GM12875 (cell line): ENCODE data around the gene TNF.
A peak's percentile ranks its signal among the peaks of the same experiment; 100 is the strongest.
"Not testable (repeated sequence)": the region's sequence is repeated elsewhere in the genome, so short reads cannot be mapped to it uniquely, and the experiment has no call there.

Experiments
- H3K4me3 ChIP-seq: one replicate; pipeline ENCODE4 v1.5.1; 2011; ENCODE audit warnings: low read depth, low read length, control low read depth
- TF ChIP-seq, protein P1 (sequence below): IDR thresholded peaks from 2 replicates; pipeline ENCODE4 v1.5.1; 2011; ENCODE audit warnings: low read depth, mild to moderate bottlenecking, control low read depth, inconsistent platforms, low read length, moderate library complexity, borderline replicate concordance; ENCODE audit not compliant: insufficient read depth

The TNF gene

GRCh38 chr6:31582230-31582643 is 6.9 kb downstream of the TNF start, which contains the start of gene LTB:
TSS of gene LTB (minus strand) at chr6:31582424. CDS start at chr6:31582417, 7 bp downstream.
- H3K4me3 ChIP-seq: peak within 1 kb of the TSS; percentile 64
- TF ChIP-seq, protein P1, sequence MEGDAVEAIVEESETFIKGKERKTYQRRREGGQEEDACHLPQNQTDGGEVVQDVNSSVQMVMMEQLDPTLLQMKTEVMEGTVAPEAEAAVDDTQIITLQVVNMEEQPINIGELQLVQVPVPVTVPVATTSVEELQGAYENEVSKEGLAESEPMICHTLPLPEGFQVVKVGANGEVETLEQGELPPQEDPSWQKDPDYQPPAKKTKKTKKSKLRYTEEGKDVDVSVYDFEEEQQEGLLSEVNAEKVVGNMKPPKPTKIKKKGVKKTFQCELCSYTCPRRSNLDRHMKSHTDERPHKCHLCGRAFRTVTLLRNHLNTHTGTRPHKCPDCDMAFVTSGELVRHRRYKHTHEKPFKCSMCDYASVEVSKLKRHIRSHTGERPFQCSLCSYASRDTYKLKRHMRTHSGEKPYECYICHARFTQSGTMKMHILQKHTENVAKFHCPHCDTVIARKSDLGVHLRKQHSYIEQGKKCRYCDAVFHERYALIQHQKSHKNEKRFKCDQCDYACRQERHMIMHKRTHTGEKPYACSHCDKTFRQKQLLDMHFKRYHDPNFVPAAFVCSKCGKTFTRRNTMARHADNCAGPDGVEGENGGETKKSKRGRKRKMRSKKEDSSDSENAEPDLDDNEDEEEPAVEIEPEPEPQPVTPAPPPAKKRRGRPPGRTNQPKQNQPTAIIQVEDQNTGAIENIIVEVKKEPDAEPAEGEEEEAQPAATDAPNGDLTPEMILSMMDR: no peak

DNA sequence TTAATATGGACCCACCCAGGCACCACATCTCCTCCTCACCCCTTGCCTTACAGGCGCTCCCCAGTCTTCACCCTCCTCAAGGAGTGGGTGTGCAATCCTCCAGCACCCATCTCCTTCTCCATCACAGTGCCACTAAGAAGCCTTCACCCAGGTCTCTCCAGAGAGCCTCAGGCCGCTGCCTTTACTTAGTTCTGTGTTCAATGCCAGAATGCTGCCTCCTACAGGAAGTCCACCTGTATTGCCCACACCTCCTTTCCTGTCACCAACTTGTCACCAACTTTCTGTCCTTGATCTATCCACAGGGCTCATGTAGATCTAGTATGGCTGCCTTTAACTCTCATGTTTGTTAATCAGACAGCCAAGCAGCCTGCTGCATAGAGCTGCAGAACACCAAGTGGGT is 10.1 kb downstream of the TNF start:
- TF ChIP-seq, protein P1: peak; percentile 74
- H3K4me3 ChIP-seq: no peak overlapping the region

DNA sequence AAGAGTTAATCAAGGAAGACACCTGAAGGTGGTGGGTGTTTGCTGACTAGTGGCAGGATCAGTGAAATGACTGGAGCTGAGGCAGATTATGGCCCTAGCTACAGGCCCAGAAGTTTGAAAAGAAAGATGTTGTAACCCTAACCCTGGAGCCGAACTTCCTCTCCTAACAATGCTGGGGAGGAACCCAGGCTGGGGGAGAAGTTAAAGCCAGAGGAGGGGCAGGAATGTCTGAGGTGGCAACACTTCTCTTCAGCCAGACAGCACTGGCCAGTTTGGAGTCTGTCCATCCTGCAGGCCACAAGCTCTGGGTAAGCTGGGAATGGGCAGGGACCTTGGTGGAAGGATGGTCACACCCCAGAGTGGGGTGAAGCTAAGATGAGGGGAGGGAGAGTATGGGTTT is 10.6 kb downstream of the TNF start, which contains the start of gene LST1:
Gene LST1, plus strand, starts transcription at position 270 of the 400 bp plus-strand sequence. CDS start 1,023 bp downstream, outside the sequence.
- TF ChIP-seq, protein P1: no peak
- H3K4me3 ChIP-seq: peak within 1 kb of the TSS; percentile 38

DNA sequence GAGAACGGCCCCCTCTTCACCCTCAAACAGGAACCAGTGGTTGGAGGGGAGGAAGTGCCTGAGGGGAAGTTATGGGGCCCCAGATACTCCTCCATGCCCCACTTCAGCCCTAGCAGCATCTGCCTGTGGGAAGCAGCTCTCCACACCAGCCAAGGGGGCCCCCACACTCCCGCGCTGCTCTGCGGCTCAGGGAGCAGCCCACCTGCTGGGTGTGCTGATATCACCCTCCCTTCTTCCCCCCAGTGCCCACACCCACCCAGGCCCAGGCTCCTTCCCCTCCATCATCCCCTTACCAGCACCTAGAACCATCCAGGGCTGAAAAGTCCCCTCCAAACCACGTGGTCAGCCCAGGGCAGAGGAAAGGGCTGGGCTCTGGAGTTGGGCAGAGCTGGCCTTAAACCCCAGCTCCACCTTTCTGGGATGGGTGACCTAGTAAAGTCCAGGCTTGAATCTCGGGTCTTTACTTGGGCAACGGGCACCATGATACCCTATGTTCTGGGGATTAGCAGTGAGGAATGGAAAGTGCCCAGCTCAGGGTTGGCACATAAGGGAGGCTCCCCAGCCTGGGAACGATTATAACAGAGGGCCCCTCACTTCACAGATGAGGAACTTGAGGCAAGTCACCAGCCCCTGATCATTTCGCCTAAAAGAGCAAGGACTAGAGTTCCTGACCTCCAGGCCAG is 11.4 kb downstream of the TNF start:
- TF ChIP-seq, protein P1: no peak
- peak overlapping the region; percentile 38 for H3K4me3 ChIP-seq

- TF ChIP-seq, protein P1: no peak
- H3K4me3 ChIP-seq: peak overlapping the region; percentile 38
Measured at GRCh38 chr6:31587791-31588777, 12.7 kb downstream of the TNF start.

- H3K4me3 ChIP-seq: no peak overlapping the region
- TF ChIP-seq, protein P1: no peak
Measured at GRCh38 chr6:31588871-31589650, 13.7 kb downstream of the TNF start.

DNA sequence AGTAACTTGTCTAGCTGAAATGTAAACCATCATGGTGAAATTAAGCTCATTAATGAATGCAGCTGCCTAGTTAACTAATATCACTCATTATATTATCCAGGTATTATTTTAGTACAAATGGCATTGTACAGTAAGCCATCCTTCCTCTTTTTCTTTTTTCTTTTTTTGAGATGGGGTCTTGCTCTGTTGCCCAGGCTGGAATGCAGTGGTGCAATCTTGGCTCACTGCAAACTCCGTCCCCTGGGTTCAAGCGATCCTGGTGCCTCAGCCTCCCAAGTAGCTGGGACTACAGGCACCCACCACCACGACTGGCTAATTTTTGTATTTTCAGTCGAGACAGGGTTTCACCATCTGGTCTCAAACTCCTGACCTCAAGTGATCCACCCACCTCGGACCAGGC is 15.3 kb downstream of the TNF start:
- H3K4me3 ChIP-seq: not testable (repeated sequence)
